Activated T-helper 1 cell treated with anti-CD3 and anti-CD28 coated beads, Interleukin-12 subunit alpha, Interleukin-12 subunit beta, Interleukin-2, Interleukin-4 antibody, amounts not matched to agents 30 ng/mL and 10 ng/mL and 1 ng/mL, durations not matched to agents 14 hours and 24 hours and 36 hours (primary cell): ENCODE results near the gene DOCK4. TPM values are rescaled to one million over a fixed set of nuclear protein-coding genes. Genes with fewer than 3 reads are reported as not detected.

Source experiments
- DNase-seq: peaks from one replicate; pipeline ENCODE4 v3.0.0; 2021; ENCODE audit warnings: low spot score
- H3K27ac Mint-ChIP-seq: one replicate; pipeline ENCODE4 v1.8.0; 2021; ENCODE audit warnings: mild to moderate bottlenecking, mixed read lengths
- H3K27me3 Mint-ChIP-seq: one replicate; pipeline ENCODE4 v1.8.0; 2022; ENCODE audit warnings: mild to moderate bottlenecking, moderate library complexity, mixed read lengths; ENCODE audit not compliant: insufficient read depth
- H3K36me3 Mint-ChIP-seq: one replicate; pipeline ENCODE4 v1.8.0; 2021; ENCODE audit warnings: low read depth, mixed read lengths
- H3K4me1 Mint-ChIP-seq: one replicate; pipeline ENCODE4 v1.8.0; 2021; ENCODE audit warnings: low read depth, mixed read lengths
- H3K4me3 Mint-ChIP-seq: one replicate; pipeline ENCODE4 v1.8.0; 2021; ENCODE audit warnings: mild to moderate bottlenecking, moderate library complexity, mixed read lengths
- H3K9me3 Mint-ChIP-seq: one replicate; pipeline ENCODE4 v1.8.0; 2021; ENCODE audit warnings: mixed read lengths
- intact Hi-C: fragments of 100-400 bp; cut with micrococcal nuclease; formaldehyde crosslinking; loops from one replicate; pipeline ENCODE4 v1.15.1; 2024
- total RNA-seq: library from RNA; stranded (reverse); gene quantifications from 2 replicates; pipeline ENCODE4 v1.2.3, GENCODE V29; 2022

DOCK4 gene
- total RNA-seq, 1 donor from 2014 or later: 0.31 TPM

GRCh38 chr7:112160130-112160770 lies 45.9 kb downstream of the DOCK4 start:
- H3K27ac Mint-ChIP-seq: no peak overlapping the region
- intact Hi-C loops: no loop called here
- H3K9me3 Mint-ChIP-seq: no peaks in the 10 kb centered on the region
- DNase-seq: no peak
- H3K4me3 Mint-ChIP-seq: no peak overlapping the region
- H3K27me3 Mint-ChIP-seq: peaks cover 8% of the 10 kb centered on the region
- no peaks in the 10 kb centered on the region for H3K36me3 Mint-ChIP-seq
- no peaks in the 10 kb centered on the region for H3K4me1 Mint-ChIP-seq

GRCh38 chr7:112159351-112159750 lies 46.8 kb downstream of the DOCK4 start:
- Mint-ChIP-seq H3K4me3 (no peak overlapping the region), H3K4me1 (no peaks in the 10 kb centered on the region), H3K9me3 (no peaks in the 10 kb centered on the region), H3K36me3 (no peaks in the 10 kb centered on the region), H3K27me3 (peaks cover 8% of the 10 kb centered on the region), H3K27ac (no peak overlapping the region)
- intact Hi-C loops: no loop called here
- DNase-seq: no peak

- intact Hi-C loops: no loop called here
- Mint-ChIP-seq H3K36me3 (no peaks in the 10 kb centered on the region), H3K4me3 (no peak overlapping the region), H3K27me3 (peaks cover 8% of the 10 kb centered on the region), H3K27ac (no peak overlapping the region), H3K4me1 (no peaks in the 10 kb centered on the region), H3K9me3 (no peaks in the 10 kb centered on the region)
- DNase-seq: no peak
Measured at GRCh38 chr7:112157072-112157471, 49.1 kb downstream of the DOCK4 start.

GRCh38 chr7:112156412-112156811 lies 49.8 kb downstream of the DOCK4 start:
- H3K4me3 Mint-ChIP-seq: no peak overlapping the region
- H3K9me3 Mint-ChIP-seq: no peaks in the 10 kb centered on the region
- H3K27me3 Mint-ChIP-seq: peaks cover 10% of the 10 kb centered on the region
- no peaks in the 10 kb centered on the region for H3K4me1 Mint-ChIP-seq
- intact Hi-C loops: no loop called here
- DNase-seq: no peak
- H3K36me3 Mint-ChIP-seq: no peaks in the 10 kb centered on the region
- H3K27ac Mint-ChIP-seq: no peak overlapping the region

- H3K27me3 Mint-ChIP-seq: peaks cover 7% of the 10 kb centered on the region
- H3K9me3 Mint-ChIP-seq: no peaks in the 10 kb centered on the region
- H3K4me1 Mint-ChIP-seq: no peaks in the 10 kb centered on the region
- intact Hi-C loops: no loop called here
- no peaks in the 10 kb centered on the region for H3K36me3 Mint-ChIP-seq
- no peak overlapping the region for H3K4me3 Mint-ChIP-seq
- DNase-seq: no peak
- no peak overlapping the region for H3K27ac Mint-ChIP-seq
Measured at GRCh38 chr7:112154690-112155089, 51.5 kb downstream of the DOCK4 start.

- Mint-ChIP-seq H3K4me3 (no peak overlapping the region), H3K4me1 (no peaks in the 10 kb centered on the region), H3K27me3 (peaks cover 4% of the 10 kb centered on the region), H3K27ac (no peak overlapping the region), H3K9me3 (no peaks in the 10 kb centered on the region), H3K36me3 (no peaks in the 10 kb centered on the region)
- intact Hi-C loops: no loop called here
- DNase-seq: no peak
Measured at GRCh38 chr7:112152186-112152585, 54.0 kb downstream of the DOCK4 start.

- H3K9me3 Mint-ChIP-seq: no peaks in the 10 kb centered on the region
- H3K36me3 Mint-ChIP-seq: no peaks in the 10 kb centered on the region
- no peaks in the 10 kb centered on the region for H3K4me1 Mint-ChIP-seq
- intact Hi-C loops: no loop called here
- H3K27me3 Mint-ChIP-seq: peaks cover 2% of the 10 kb centered on the region
- no peak for DNase-seq
- no peak overlapping the region for H3K4me3 Mint-ChIP-seq
- no peak overlapping the region for H3K27ac Mint-ChIP-seq
Measured at GRCh38 chr7:112150823-112151641, 55.2 kb downstream of the DOCK4 start.

GRCh38 chr7:112149734-112150133 lies 56.5 kb downstream of the DOCK4 start:
- Mint-ChIP-seq H3K27me3 (peaks cover 6% of the 10 kb centered on the region), H3K27ac (no peak overlapping the region), H3K4me1 (no peaks in the 10 kb centered on the region), H3K9me3 (no peaks in the 10 kb centered on the region), H3K36me3 (no peaks in the 10 kb centered on the region), H3K4me3 (no peak overlapping the region)
- no peak for DNase-seq
- intact Hi-C loops: no loop called here

- intact Hi-C loops: no loop called here
- Mint-ChIP-seq H3K27me3 (peaks cover 6% of the 10 kb centered on the region), H3K4me3 (no peak overlapping the region), H3K36me3 (no peaks in the 10 kb centered on the region), H3K9me3 (no peaks in the 10 kb centered on the region), H3K27ac (no peak overlapping the region), H3K4me1 (no peaks in the 10 kb centered on the region)
- DNase-seq: no peak
Measured at GRCh38 chr7:112147793-112148361, 58.3 kb downstream of the DOCK4 start.

GRCh38 chr7:112145206-112145605 lies 61.0 kb downstream of the DOCK4 start:
- H3K9me3 Mint-ChIP-seq: no peaks in the 10 kb centered on the region
- no peak overlapping the region for H3K4me3 Mint-ChIP-seq
- H3K4me1 Mint-ChIP-seq: no peaks in the 10 kb centered on the region
- no peak overlapping the region for H3K27ac Mint-ChIP-seq
- intact Hi-C loops: no loop called here
- H3K36me3 Mint-ChIP-seq: no peaks in the 10 kb centered on the region
- H3K27me3 Mint-ChIP-seq: peaks cover 4% of the 10 kb centered on the region
- DNase-seq: no peak

- Mint-ChIP-seq H3K4me1 (no peaks in the 10 kb centered on the region), H3K36me3 (no peaks in the 10 kb centered on the region), H3K27ac (no peak overlapping the region), H3K4me3 (no peak overlapping the region), H3K9me3 (no peaks in the 10 kb centered on the region), H3K27me3 (peaks cover 4% of the 10 kb centered on the region)
- intact Hi-C loops: no loop called here
- DNase-seq: no peak
Measured at GRCh38 chr7:112144284-112145059, 61.7 kb downstream of the DOCK4 start.

GRCh38 chr7:112143582-112143981 lies 62.6 kb downstream of the DOCK4 start:
- no peaks in the 10 kb centered on the region for H3K36me3 Mint-ChIP-seq
- peaks cover 4% of the 10 kb centered on the region for H3K27me3 Mint-ChIP-seq
- H3K4me1 Mint-ChIP-seq: no peaks in the 10 kb centered on the region
- H3K9me3 Mint-ChIP-seq: no peaks in the 10 kb centered on the region
- no peak overlapping the region for H3K27ac Mint-ChIP-seq
- H3K4me3 Mint-ChIP-seq: no peak overlapping the region
- DNase-seq: no peak
- intact Hi-C loops: no loop called here

GRCh38 chr7:112143136-112143535 lies 63.1 kb downstream of the DOCK4 start:
- H3K4me3 Mint-ChIP-seq: no peak overlapping the region
- H3K27ac Mint-ChIP-seq: no peak overlapping the region
- H3K36me3 Mint-ChIP-seq: no peaks in the 10 kb centered on the region
- peaks cover 4% of the 10 kb centered on the region for H3K27me3 Mint-ChIP-seq
- no peak for DNase-seq
- no peaks in the 10 kb centered on the region for H3K9me3 Mint-ChIP-seq
- intact Hi-C loops: no loop called here
- no peaks in the 10 kb centered on the region for H3K4me1 Mint-ChIP-seq
